NB4 (cell line): ENCODE measurements around the gene SEC61A1.

ENCODE experiments used
- POLR2A ChIP-seq: IDR thresholded peaks from 2 replicates; pipeline ENCODE4 v1.6.1; 2011; ENCODE audit warnings: mild to moderate bottlenecking; ENCODE audit not compliant: insufficient read length; ENCODE audit errors: extremely low read depth
- TF ChIP-seq, protein P1 (sequence below): IDR thresholded peaks from one replicate; pipeline ENCODE4 v1.5.1; 2012; ENCODE audit warnings: low read depth, low read length
- TF ChIP-seq, protein P2 (sequence below): IDR thresholded peaks from 2 replicates; pipeline ENCODE4 v1.6.1; 2011; ENCODE audit warnings: low read depth, low read length

DNA sequence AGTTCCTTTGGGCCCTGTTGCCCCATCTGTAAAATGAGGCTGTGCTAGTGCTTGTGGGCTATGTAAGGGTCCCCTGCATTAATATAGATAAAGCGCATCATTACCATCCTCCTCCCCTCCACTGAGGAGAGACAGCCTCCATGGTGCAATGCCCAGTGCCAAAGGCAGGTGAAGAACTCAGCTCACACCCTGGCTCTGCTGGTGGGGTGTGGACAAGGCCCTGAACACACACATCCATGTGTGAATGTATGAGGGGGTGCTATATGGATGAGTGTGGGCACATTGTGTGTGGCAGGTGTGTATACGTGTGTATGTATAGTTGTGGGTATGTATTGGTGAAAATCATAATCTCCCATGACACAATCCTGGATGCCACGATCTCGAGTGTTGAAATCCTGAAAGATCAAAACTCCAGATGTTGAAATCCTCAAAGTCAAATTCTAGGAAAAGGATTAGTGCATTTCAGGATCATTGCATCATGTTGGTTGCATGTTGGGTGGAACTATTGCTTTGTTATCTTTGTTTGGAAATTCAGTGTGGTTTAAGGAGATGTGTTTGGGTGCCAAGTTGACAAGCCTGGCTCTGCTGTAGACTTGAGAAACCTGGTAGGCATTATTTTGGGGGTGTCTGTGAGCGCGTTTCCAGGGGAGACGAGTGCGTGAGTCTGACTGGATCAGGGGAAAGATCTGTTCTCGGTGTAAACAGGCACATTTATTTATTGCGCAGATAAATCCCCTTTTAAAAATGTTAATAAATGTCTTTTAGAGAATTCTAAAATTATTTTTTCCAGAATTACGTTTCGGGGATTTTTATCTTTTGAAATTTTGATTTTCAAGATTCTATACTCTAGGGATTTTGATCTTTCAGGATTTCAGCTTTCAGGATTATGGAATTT is 42.0 kb upstream of the SEC61A1 start:
- TF ChIP-seq, protein P1, sequence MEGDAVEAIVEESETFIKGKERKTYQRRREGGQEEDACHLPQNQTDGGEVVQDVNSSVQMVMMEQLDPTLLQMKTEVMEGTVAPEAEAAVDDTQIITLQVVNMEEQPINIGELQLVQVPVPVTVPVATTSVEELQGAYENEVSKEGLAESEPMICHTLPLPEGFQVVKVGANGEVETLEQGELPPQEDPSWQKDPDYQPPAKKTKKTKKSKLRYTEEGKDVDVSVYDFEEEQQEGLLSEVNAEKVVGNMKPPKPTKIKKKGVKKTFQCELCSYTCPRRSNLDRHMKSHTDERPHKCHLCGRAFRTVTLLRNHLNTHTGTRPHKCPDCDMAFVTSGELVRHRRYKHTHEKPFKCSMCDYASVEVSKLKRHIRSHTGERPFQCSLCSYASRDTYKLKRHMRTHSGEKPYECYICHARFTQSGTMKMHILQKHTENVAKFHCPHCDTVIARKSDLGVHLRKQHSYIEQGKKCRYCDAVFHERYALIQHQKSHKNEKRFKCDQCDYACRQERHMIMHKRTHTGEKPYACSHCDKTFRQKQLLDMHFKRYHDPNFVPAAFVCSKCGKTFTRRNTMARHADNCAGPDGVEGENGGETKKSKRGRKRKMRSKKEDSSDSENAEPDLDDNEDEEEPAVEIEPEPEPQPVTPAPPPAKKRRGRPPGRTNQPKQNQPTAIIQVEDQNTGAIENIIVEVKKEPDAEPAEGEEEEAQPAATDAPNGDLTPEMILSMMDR: no peak
- no peak for TF ChIP-seq POLR2A
- TF ChIP-seq, protein P2, sequence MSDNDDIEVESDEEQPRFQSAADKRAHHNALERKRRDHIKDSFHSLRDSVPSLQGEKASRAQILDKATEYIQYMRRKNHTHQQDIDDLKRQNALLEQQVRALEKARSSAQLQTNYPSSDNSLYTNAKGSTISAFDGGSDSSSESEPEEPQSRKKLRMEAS: no peak
